Cardiac muscle cell (in vitro differentiated cells and primary cell): Measurements from ENCODE around the gene MAD1L1. TPM values are rescaled to one million over a fixed set of nuclear protein-coding genes. Genes with fewer than 3 reads are reported as not detected.

ENCODE experiments used
- DNase-seq, 2 donors: peaks; one replicate each; pipeline versions ENCODE4 v3.0.0 to v3.0.0-alpha.2; 2010 to 2017; ENCODE audit warnings: low read depth in 1 of 2, low spot score in 1 of 2
- H3K27ac ChIP-seq: fragments of 200-600 bp; sonication (generic); 2 replicates; pipeline ENCODE4 v1.5.1; 2016
- H3K27me3 ChIP-seq: fragments of 200-600 bp; sonication (generic); 2 replicates; pipeline ENCODE4 v1.6.0; 2016; ENCODE audit warnings: control low read depth
- H3K36me3 ChIP-seq: fragments of 200-600 bp; sonication (generic); 2 replicates; pipeline ENCODE4 v1.5.1; 2016; ENCODE audit warnings: control low read depth
- H3K4me1 ChIP-seq: fragments of 200-600 bp; sonication (generic); 2 replicates; pipeline ENCODE4 v1.8.1; 2017; ENCODE audit warnings: low read depth, mild to moderate bottlenecking, mixed run types
- H3K4me3 ChIP-seq: fragments of 200-600 bp; sonication (generic); 2 replicates; pipeline ENCODE4 v1.5.1; 2016; ENCODE audit warnings: mild to moderate bottlenecking
- H3K9me3 ChIP-seq: fragments of 200-600 bp; sonication (generic); 2 replicates; pipeline ENCODE4 v1.5.1; 2017; ENCODE audit warnings: low read depth, mild to moderate bottlenecking, control low read depth
- CTCF ChIP-seq: IDR thresholded peaks from 2 replicates; pipeline ENCODE4 v1.5.1; 2012; ENCODE audit warnings: low read depth, mild to moderate bottlenecking, low read length
- polyA plus RNA-seq: library from polyadenylated mRNA; unstranded; fragments of >200 nt; fragmentation: Nextera tagmentation; extraction: Ambion mirVana; gene quantifications from 2 replicates; pipeline ENCODE4 v1.2.1, GENCODE V29; 2016
- total RNA-seq: library from RNA; depleted of rRNA; stranded (reverse); fragments of >200 nt; gene quantifications from 2 replicates; pipeline ENCODE4 v1.2.3, GENCODE V29; 2016

MAD1L1 gene
- total and polyA plus RNA-seq, 2 experiments from 2014 or later, result 38.3 to 56.2 TPM

GRCh38 chr7:2093843-2094220 lies 138.9 kb downstream of the MAD1L1 start:
- Histone ChIP-seq H3K4me1 (peaks cover 13% of the 10 kb centered on the region), H3K27ac (no peak overlapping the region), H3K4me3 (no peak overlapping the region), H3K27me3 (no peaks in the 10 kb centered on the region), H3K36me3 (no peaks in the 10 kb centered on the region), H3K9me3 (no peaks in the 10 kb centered on the region)
- no peak for TF ChIP-seq CTCF
- no peak for DNase-seq

- H3K4me1 ChIP-seq, result peaks cover 9% of the 10 kb centered on the region
- no peak for TF ChIP-seq CTCF
- H3K27me3 ChIP-seq, result no peaks in the 10 kb centered on the region
- H3K27ac ChIP-seq, result no peak overlapping the region
- no peak for DNase-seq
- no peaks in the 10 kb centered on the region for H3K9me3 ChIP-seq
- H3K36me3 ChIP-seq, result no peaks in the 10 kb centered on the region
- H3K4me3 ChIP-seq, result no peak overlapping the region
Observed at GRCh38 chr7:2093215-2093842, 139.4 kb downstream of the MAD1L1 start.

DNA sequence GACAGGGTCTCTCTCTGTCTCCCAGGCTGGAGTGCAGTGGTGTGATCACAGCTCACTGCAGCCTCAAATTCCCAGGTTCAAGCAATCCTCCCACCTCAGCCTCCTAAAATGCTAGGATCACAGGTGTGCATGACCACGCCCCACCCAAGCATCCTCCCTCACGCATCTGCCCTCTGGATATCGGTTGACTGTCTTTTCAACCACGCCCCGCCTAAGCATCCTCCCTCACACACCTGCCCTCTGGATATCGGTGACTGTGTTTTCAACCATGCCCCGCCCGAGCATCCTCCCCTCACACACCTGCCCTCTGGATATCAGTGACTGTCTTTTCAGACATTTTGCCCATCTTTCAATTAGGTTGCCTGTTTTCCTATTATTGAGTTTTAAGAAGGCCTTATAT lies 140.5 kb downstream of the MAD1L1 start:
- no peak for DNase-seq
- TF ChIP-seq CTCF, result no peak
- Histone ChIP-seq H3K9me3 (no peaks in the 10 kb centered on the region), H3K27me3 (no peaks in the 10 kb centered on the region), H3K27ac (no peak overlapping the region), H3K36me3 (no peaks in the 10 kb centered on the region), H3K4me1 (peaks cover 9% of the 10 kb centered on the region), H3K4me3 (no peak overlapping the region)

DNA sequence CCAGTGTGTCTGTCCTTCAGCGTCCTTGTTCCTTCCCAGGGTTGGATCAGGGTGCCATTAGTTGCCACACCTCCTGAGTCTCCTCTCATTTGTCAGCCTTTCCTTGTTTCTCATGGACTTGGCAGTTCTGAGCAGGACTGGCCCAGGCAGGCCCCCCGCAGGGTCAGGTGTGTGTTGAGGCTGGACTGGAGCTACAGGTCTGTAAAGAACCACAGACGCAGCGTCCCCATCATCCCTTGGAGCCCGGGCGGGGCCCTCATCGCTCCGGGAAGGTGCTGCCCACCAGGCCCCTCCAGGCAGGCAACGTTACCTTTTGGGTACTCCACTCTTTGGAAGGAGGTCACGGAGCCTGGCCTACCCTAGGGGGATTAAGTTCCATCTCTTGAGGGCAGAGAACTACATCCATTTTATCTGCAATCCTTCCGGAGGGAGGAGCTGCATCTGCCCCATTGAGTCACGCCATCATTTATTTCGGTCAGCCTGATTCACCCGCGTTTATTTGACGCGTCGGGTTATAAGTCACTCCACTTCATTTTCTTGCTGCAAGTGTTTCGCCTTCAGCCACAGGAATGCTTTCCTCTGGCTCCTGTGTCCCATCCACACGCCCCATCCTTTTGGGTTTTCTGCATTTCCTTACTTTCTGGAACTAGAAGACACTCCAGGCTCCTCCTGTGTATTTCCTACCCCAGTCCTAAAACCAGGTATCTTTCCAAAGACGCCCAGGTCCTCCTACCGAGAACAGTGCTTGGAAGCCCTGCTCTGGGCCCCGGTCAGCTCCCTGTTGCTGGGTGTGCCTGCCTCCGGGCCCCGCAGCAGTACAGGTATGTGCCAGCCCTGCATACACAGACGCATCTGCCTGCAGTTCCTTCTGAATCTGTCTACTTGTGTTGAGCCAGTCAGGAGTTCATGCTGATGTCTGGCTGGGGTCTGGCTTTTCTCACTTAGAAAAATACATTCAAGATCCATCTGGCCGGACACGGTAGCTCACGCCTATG lies 141.9 kb downstream of the MAD1L1 start:
- peaks cover 8% of the 10 kb centered on the region for H3K4me1 ChIP-seq
- H3K4me3 ChIP-seq, result no peak overlapping the region
- no peak overlapping the region for H3K27ac ChIP-seq
- H3K27me3 ChIP-seq, result no peaks in the 10 kb centered on the region
- H3K9me3 ChIP-seq, result no peaks in the 10 kb centered on the region
- no peak for DNase-seq
- no peak for TF ChIP-seq CTCF
- no peaks in the 10 kb centered on the region for H3K36me3 ChIP-seq

DNA sequence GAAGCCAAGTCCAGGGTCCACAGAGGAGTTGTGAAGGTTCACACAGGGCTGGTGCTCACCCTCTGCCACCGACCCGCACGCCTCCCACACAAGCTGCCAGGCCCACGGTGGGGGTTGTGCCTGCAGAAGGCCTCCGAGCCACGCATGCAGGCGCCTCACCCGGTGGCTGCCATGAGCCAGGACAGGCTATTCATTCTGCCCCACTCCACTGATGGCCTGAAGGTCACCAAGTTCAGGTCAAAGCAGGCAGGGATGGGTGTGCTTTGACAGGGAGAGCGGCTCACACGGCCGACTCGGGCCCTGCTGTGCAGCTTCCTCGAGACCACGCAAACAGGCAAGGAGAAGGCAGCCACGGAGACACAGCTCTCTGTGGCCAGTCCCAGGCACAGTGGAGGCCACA lies 143.9 kb downstream of the MAD1L1 start:
- H3K4me3 ChIP-seq, result no peak overlapping the region
- no peaks in the 10 kb centered on the region for H3K4me1 ChIP-seq
- H3K36me3 ChIP-seq, result no peaks in the 10 kb centered on the region
- H3K9me3 ChIP-seq, result no peaks in the 10 kb centered on the region
- TF ChIP-seq CTCF, result no peak
- no peak for DNase-seq
- H3K27ac ChIP-seq, result no peak overlapping the region
- H3K27me3 ChIP-seq, result no peaks in the 10 kb centered on the region
